T-helper 17 cell (primary cell): ENCODE results near the gene MVK. TPM values are rescaled to one million over a fixed set of nuclear protein-coding genes. Genes with fewer than 3 reads are reported as not detected.

ENCODE experiments used
- ATAC-seq: fragments of 150-1000 bp; cut with Tn5 transposase; 2 replicates; pipeline ENCODE4 v1.10.0; 2021; ENCODE audit warnings: mild to moderate bottlenecking, moderate library complexity
- DNase-seq, 3 donors: peaks; one replicate each; pipeline versions ENCODE4 v3.0.0 to v3.0.0-alpha.2; 2020 to 2021
- H3K9me3 ChIP-seq: one replicate; pipeline ENCODE4 v1.7.0; 2013; ENCODE audit warnings: low read length, mild to moderate bottlenecking; ENCODE audit not compliant: control insufficient read depth, poor library complexity, severe bottlenecking
- H3K27ac Mint-ChIP-seq: one replicate; pipeline ENCODE4 v1.8.0; 2022; ENCODE audit warnings: mild to moderate bottlenecking, moderate library complexity, mixed read lengths
- H3K27me3 Mint-ChIP-seq: one replicate; pipeline ENCODE4 v1.8.0; 2022; ENCODE audit warnings: mixed read lengths
- H3K36me3 Mint-ChIP-seq: one replicate; pipeline ENCODE4 v1.8.0; 2022; ENCODE audit warnings: low read depth, mixed read lengths
- H3K4me1 Mint-ChIP-seq: one replicate; pipeline ENCODE4 v1.8.0; 2022; ENCODE audit warnings: mild to moderate bottlenecking, mixed read lengths
- H3K4me3 Mint-ChIP-seq: one replicate; pipeline ENCODE4 v1.8.0; 2022; ENCODE audit warnings: mild to moderate bottlenecking, moderate library complexity, mixed read lengths
- total RNA-seq, 4 donors: library from RNA in 2 of 4; stranded (reverse) in 2 of 4; gene quantifications; one replicate each; pipeline ENCODE4 v1.2.3 and lab custom pipeline; 2022 to 2026

Gene MVK
- total RNA-seq, 2 donors from 2014 or later = 10.8 to 14.8 TPM

DNA sequence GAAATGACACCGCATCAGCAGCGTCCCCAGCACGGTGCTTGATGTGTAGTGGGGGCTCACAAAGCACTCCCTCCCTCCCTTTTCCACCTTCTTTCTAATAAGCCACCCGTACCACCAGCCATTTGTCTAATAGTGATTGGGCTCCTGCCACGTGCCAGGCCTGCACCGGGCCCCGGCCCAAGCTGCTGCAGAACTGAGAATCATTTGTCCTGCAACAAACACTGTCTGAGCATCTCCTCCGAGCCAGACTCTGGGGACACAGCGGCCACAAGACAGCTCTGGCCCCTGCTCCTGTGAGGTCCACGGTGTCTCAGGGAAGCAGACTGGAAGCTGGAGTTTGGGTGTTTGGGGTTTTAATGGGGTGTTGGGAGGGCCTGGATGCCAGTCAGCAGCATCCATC lies 43.9 kb downstream of the MVK start:
- H3K9me3 ChIP-seq = no peaks in the 10 kb centered on the region
- H3K4me1 Mint-ChIP-seq = no peaks in the 10 kb centered on the region
- H3K4me3 Mint-ChIP-seq = no peak overlapping the region
- no peak for ATAC-seq
- H3K36me3 Mint-ChIP-seq = no peaks in the 10 kb centered on the region
- H3K27ac Mint-ChIP-seq = no peak overlapping the region
- H3K27me3 Mint-ChIP-seq = peaks cover 64% of the 10 kb centered on the region
- DNase-seq = no peak

- Mint-ChIP-seq H3K27ac (no peak overlapping the region), H3K4me3 (no peak overlapping the region), H3K36me3 (no peaks in the 10 kb centered on the region), H3K4me1 (no peaks in the 10 kb centered on the region), H3K27me3 (peaks cover 61% of the 10 kb centered on the region)
- no peaks in the 10 kb centered on the region for H3K9me3 ChIP-seq
- DNase-seq (no peak), ATAC-seq (no peak)
These were observed 44.5 kb downstream of the MVK start for GRCh38 chr12:109618082-109618481.

GRCh38 chr12:109619002-109619604 lies 45.5 kb downstream of the MVK start:
- H3K4me3 Mint-ChIP-seq = no peak overlapping the region
- DNase-seq (no peak), ATAC-seq (no peak)
- no peak overlapping the region for H3K27ac Mint-ChIP-seq
- peaks cover 52% of the 10 kb centered on the region for H3K27me3 Mint-ChIP-seq
- no peaks in the 10 kb centered on the region for H3K36me3 Mint-ChIP-seq
- no peaks in the 10 kb centered on the region for H3K9me3 ChIP-seq
- no peaks in the 10 kb centered on the region for H3K4me1 Mint-ChIP-seq

DNA sequence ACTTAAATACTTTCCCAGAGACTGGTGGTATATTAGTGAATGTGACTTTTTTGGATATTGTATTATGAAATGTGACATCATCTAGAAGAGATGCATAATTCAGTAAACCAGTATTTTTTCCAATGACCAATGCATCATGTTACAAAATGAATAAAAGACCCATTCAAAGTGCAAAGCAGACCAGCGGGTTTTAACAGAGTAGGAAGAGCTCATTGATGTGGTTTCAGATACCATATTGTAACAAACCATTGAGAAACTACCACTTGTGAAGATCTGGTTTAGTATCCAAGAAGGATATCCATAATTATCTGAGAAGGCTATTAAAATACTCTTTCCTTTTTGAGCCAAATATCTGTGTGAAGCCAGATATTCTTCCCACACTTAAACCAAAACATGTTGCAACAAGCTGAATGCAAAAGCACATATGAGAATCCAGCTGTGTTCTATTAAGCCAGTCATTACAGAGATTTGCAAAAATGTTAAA lies 47.7 kb downstream of the MVK start:
- no peaks in the 10 kb centered on the region for H3K9me3 ChIP-seq
- H3K4me1 Mint-ChIP-seq = no peaks in the 10 kb centered on the region
- H3K27ac Mint-ChIP-seq = no peak overlapping the region
- peaks cover 52% of the 10 kb centered on the region for H3K27me3 Mint-ChIP-seq
- DNase-seq = no peak
- H3K36me3 Mint-ChIP-seq = no peaks in the 10 kb centered on the region
- no peak for ATAC-seq
- no peak overlapping the region for H3K4me3 Mint-ChIP-seq

DNA sequence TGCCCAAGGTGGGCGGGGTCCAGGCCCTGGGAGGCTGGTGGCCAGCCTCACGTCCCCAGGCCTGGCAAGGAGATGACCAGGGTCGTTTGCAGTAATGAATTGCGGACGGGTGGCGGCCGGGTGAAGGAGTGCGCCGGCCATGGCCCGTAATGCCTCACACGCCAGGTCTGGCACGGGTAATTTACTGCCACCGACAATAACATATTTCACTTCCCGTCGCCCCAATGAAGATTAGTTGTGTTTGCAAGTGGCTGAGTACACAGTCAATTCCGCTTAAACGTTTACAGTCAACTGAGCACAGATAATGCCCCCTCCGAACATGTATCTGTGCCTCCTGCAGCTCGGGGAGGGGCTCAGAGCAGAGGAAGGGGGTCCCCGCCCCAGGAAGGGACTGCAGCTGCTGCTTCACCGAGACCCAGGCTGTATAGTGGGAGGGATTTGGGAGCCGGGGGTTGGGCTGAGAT lies 48.3 kb downstream of the MVK start:
- Mint-ChIP-seq H3K27ac (no peak overlapping the region), H3K4me3 (no peak overlapping the region), H3K4me1 (no peaks in the 10 kb centered on the region), H3K36me3 (peaks cover 2% of the 10 kb centered on the region), H3K27me3 (peaks cover 52% of the 10 kb centered on the region)
- no peaks in the 10 kb centered on the region for H3K9me3 ChIP-seq
- no peak for DNase-seq
- no peak for ATAC-seq

DNA sequence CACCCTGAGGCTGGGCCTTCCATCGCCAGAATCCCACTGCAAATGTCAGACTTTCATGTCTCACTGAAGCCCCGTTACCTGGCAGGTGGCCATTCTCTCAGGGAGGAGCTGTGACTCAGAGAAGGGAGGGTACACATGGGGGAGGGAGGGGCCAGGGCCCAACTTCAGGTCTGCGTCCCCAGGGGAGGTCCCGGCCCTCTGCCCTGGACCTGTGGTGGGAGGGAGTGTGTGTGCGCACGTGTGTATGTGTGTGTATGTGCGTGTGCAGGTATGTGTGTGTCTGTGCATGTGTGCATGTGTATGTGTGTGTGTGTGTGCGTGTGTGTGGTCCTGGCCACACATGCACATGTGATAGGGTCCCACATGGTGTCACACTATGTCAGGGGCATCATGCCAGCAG lies 50.9 kb downstream of the MVK start:
- H3K36me3 Mint-ChIP-seq = peaks cover 12% of the 10 kb centered on the region
- DNase-seq (no peak), ATAC-seq (no peak)

GRCh38 chr12:109625131-109625559 lies 51.6 kb downstream of the MVK start:
- peaks cover 67% of the 10 kb centered on the region for H3K27me3 Mint-ChIP-seq
- no peak overlapping the region for H3K4me3 Mint-ChIP-seq
- ATAC-seq (no peak), DNase-seq (no peak)
- no peak overlapping the region for H3K27ac Mint-ChIP-seq
- no peaks in the 10 kb centered on the region for H3K9me3 ChIP-seq
- H3K36me3 Mint-ChIP-seq = peaks cover 12% of the 10 kb centered on the region
- H3K4me1 Mint-ChIP-seq = peaks cover 6% of the 10 kb centered on the region

More for the DNA sequence above, 50.9 kb downstream of the MVK start:
- H3K4me3 Mint-ChIP-seq = no peak overlapping the region
- H3K27me3 Mint-ChIP-seq = peaks cover 68% of the 10 kb centered on the region
- H3K4me1 Mint-ChIP-seq = peaks cover 6% of the 10 kb centered on the region
- no peaks in the 10 kb centered on the region for H3K9me3 ChIP-seq
- H3K27ac Mint-ChIP-seq = no peak overlapping the region

DNA sequence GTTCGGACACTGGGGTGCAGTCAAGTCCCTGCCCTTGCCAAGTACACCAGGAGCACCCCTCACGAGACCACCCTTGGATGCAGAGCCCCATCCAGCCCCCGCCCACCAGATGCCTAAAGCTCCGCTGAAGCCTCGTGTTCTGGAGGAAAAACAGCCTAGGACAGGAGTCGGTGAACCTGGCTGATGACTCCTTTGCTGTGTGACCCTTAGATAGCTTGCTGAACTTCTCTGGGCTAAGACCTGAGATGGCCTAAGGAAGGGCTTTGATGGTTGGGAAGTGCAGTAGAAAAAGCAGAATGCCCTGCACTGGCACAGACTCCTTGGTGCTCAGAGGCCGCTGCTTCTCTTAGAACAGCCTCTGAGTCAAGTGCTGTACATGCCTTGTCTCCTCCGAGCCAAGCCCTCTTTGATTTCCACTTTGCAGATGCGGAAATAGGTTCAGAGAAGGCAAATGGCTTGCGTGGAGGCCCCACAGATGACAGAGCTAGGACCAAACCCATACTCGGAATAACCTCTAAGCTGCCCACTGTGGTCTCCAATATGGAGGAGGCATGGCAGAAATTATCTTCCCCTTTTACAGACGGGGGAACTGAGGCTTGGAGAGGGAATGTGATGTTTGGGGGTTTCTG lies 52.3 kb downstream of the MVK start:
- no peak for ATAC-seq
- peaks cover 6% of the 10 kb centered on the region for H3K4me1 Mint-ChIP-seq
- H3K4me3 Mint-ChIP-seq = no peak overlapping the region
- H3K36me3 Mint-ChIP-seq = peaks cover 14% of the 10 kb centered on the region
- no peak overlapping the region for H3K27ac Mint-ChIP-seq
- DNase-seq = no peak
- H3K27me3 Mint-ChIP-seq = peaks cover 73% of the 10 kb centered on the region
- H3K9me3 ChIP-seq = no peaks in the 10 kb centered on the region

- Mint-ChIP-seq H3K27me3 (peaks cover 68% of the 10 kb centered on the region), H3K36me3 (peaks cover 14% of the 10 kb centered on the region), H3K27ac (no peak overlapping the region), H3K4me3 (no peak overlapping the region), H3K4me1 (peaks cover 6% of the 10 kb centered on the region)
- ATAC-seq (no peak), DNase-seq (no peak)
- H3K9me3 ChIP-seq = no peaks in the 10 kb centered on the region
These were observed 53.0 kb downstream of the MVK start for GRCh38 chr12:109626378-109627115.

DNA sequence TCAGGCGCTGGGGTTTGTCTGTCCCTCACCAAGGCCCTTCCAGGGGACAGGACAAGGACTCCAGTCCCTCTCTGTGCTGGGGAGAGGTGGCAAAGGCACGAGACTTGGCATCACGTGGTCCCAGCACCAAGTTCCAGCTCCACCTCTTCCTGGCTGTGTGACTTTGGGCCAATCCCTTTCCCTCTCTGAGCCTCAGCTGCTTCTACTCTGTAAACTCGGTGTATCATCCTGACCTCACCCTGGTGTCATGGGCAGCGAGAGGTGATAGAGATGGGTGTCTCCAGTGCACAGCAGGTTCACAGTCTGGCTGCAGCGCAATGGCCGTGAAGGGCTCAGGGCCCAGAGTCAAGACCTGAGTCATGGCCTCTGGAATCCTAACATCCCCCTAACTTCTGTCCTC lies 54.0 kb downstream of the MVK start:
- ATAC-seq = no peak
- Mint-ChIP-seq H3K27me3 (peaks cover 58% of the 10 kb centered on the region), H3K4me3 (no peak overlapping the region), H3K36me3 (peaks cover 14% of the 10 kb centered on the region), H3K4me1 (peaks cover 6% of the 10 kb centered on the region), H3K27ac (no peak overlapping the region)
- no peaks in the 10 kb centered on the region for H3K9me3 ChIP-seq
- DNase-seq = no peak

GRCh38 chr12:109630107-109630506 lies 56.5 kb downstream of the MVK start:
- Mint-ChIP-seq H3K4me3 (no peak overlapping the region), H3K27me3 (peaks cover 52% of the 10 kb centered on the region), H3K27ac (no peak overlapping the region), H3K4me1 (peaks cover 6% of the 10 kb centered on the region), H3K36me3 (peaks cover 14% of the 10 kb centered on the region)
- DNase-seq (no peak), ATAC-seq (no peak)
- H3K9me3 ChIP-seq = no peaks in the 10 kb centered on the region

DNA sequence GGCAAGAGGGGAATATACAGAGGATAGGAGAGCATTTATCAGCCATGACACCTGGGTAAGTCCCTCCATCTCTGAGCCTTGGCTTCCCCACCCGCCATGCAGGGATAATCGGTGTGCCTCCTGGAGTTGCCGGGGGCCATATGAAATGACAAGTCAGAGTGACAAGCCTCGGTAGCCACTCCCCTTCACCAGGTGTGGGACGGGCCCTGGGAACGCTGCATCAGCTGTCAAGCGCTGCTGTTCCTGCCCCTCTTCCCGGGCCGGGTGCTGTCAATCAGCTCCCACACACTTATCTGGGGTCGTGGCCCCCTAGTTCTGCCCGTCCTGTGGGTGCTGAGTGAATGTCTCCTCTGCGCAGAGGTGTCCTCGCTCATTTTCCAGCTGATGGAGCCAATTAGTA lies 57.2 kb downstream of the MVK start:
- H3K4me3 Mint-ChIP-seq = no peak overlapping the region
- peaks cover 44% of the 10 kb centered on the region for H3K27me3 Mint-ChIP-seq
- peaks cover 6% of the 10 kb centered on the region for H3K4me1 Mint-ChIP-seq
- H3K27ac Mint-ChIP-seq = no peak overlapping the region
- H3K36me3 Mint-ChIP-seq = peaks cover 14% of the 10 kb centered on the region
- no peaks in the 10 kb centered on the region for H3K9me3 ChIP-seq
- no peak for DNase-seq
- ATAC-seq = no peak

DNA sequence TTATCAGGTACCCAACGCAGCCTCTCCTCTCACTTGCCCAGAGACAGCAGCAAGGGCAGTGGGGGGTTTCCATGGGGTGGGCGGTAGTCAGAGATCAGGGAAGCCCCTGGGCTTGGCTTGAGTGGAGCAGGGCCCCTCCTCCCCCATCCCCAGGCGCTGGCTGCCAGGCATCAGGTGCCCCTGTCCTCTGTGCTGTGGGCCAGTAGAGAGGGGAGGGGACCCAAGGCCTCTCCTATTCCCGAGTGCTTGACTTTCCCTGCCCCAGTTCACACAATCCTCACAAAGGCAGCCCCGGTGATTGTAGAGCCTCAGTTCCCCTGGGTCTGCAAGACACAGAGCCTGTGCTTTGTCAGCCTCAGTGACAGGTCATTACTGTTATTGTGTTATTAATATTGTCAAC lies 57.7 kb downstream of the MVK start:
- no peak for ATAC-seq
- H3K27ac Mint-ChIP-seq = no peak overlapping the region
- peaks cover 6% of the 10 kb centered on the region for H3K4me1 Mint-ChIP-seq

More for the DNA sequence above, 57.7 kb downstream of the MVK start:
- Mint-ChIP-seq H3K4me3 (no peak overlapping the region), H3K27me3 (peaks cover 42% of the 10 kb centered on the region), H3K36me3 (peaks cover 14% of the 10 kb centered on the region)
- H3K9me3 ChIP-seq = no peaks in the 10 kb centered on the region
- DNase-seq = no peak
